ENCODE measurements around the gene TTC9.

DNA sequence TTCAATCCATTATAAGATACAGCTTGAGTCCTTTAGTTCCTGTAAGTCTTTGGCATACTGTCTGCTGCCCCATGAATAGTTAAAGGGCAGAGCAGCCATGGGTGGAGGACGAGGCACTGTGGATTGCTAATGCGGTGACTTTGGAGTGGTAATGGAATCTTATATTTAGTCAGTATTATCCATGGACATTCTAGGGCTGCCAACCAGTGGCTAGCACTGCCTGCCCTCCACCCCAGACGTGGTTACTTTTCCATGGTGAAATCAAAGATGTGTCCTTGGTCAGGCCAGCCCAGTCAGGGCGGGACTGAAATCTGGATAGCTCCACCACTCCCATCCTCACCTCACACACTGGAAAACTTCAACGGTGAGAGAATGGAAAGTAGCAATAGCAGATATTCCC lies 2.3 kb downstream of the TTC9 start:
- TF ChIP-seq, protein P1, sequence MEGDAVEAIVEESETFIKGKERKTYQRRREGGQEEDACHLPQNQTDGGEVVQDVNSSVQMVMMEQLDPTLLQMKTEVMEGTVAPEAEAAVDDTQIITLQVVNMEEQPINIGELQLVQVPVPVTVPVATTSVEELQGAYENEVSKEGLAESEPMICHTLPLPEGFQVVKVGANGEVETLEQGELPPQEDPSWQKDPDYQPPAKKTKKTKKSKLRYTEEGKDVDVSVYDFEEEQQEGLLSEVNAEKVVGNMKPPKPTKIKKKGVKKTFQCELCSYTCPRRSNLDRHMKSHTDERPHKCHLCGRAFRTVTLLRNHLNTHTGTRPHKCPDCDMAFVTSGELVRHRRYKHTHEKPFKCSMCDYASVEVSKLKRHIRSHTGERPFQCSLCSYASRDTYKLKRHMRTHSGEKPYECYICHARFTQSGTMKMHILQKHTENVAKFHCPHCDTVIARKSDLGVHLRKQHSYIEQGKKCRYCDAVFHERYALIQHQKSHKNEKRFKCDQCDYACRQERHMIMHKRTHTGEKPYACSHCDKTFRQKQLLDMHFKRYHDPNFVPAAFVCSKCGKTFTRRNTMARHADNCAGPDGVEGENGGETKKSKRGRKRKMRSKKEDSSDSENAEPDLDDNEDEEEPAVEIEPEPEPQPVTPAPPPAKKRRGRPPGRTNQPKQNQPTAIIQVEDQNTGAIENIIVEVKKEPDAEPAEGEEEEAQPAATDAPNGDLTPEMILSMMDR (IDR thresholded peaks at IDR 0.05) = no peak
- TF ChIP-seq POLR2A (IDR thresholded peaks at IDR 0.05) = no peak
- no peak for TF ChIP-seq EP300 (IDR thresholded peaks at IDR 0.05; ENCODE audit: low read depth)

Data from transverse colon (tissue), 3 donors.